ENCODE measurements around the gene ARID3C.

GRCh38 chr9:34648673-34649072, 19.8 kb upstream of the ARID3C start:
- TF ChIP-seq POLR2A (IDR thresholded peaks at IDR 0.05; ENCODE audit: low read length), result no peak
- no peak for TF ChIP-seq GATA1 (IDR thresholded peaks at IDR 0.05; ENCODE audit: low read depth, low read length)
